NCI-H2107 treated with DMSO at 0.1 percent for 48 hours (cell line): ENCODE measurements around the gene ICAM4.

ENCODE experiments used
- DNase-seq: peaks from one replicate; lab custom pipeline; 2025; ENCODE audit not compliant: unreplicated experiment; lab: John Stamatoyannopoulos, UW

Gene ICAM4

GRCh38 chr19:10317045-10317856, 30.5 kb downstream of the ICAM4 start:
- DNase-seq = no peak

GRCh38 chr19:10317857-10318462, 31.2 kb downstream of the ICAM4 start:
- DNase-seq = no peak

- DNase-seq = no peak
Observed at GRCh38 chr19:10318807-10319682, 32.3 kb downstream of the ICAM4 start.

- DNase-seq = no peak
Observed at GRCh38 chr19:10320602-10321416, 34.1 kb downstream of the ICAM4 start.

- no peak for DNase-seq
Observed at GRCh38 chr19:10321417-10321797, 34.7 kb downstream of the ICAM4 start.

GRCh38 chr19:10321874-10322835, 35.4 kb downstream of the ICAM4 start:
- DNase-seq = no peak

GRCh38 chr19:10325732-10326131, 39.0 kb downstream of the ICAM4 start:
- DNase-seq = no peak

- no peak for DNase-seq
Observed at GRCh38 chr19:10327793-10328192, 41.0 kb downstream of the ICAM4 start.

- DNase-seq = no peak
Observed at GRCh38 chr19:10328558-10329429, 42.0 kb downstream of the ICAM4 start.

GRCh38 chr19:10329555-10329954, 42.8 kb downstream of the ICAM4 start:
- DNase-seq = no peak

- DNase-seq = no peak
Observed at GRCh38 chr19:10332158-10332964, 45.6 kb downstream of the ICAM4 start.

GRCh38 chr19:10332965-10333757, 46.4 kb downstream of the ICAM4 start, which contains the start of gene RAVER1:
RAVER1 (minus strand) TSS chr19:10333529; CDS start chr19:10333507, 22 bp downstream.
- DNase-seq = peak; percentile 83

- no peak for DNase-seq
Observed at GRCh38 chr19:10333758-10334587, 47.2 kb downstream of the ICAM4 start.

- DNase-seq = no peak
Observed at GRCh38 chr19:10334588-10335351, 48.0 kb downstream of the ICAM4 start.

GRCh38 chr19:10335352-10335985, 48.7 kb downstream of the ICAM4 start:
- no peak for DNase-seq
